ENCODE measurements around the gene KDM4C.

The KDM4C gene

DNA sequence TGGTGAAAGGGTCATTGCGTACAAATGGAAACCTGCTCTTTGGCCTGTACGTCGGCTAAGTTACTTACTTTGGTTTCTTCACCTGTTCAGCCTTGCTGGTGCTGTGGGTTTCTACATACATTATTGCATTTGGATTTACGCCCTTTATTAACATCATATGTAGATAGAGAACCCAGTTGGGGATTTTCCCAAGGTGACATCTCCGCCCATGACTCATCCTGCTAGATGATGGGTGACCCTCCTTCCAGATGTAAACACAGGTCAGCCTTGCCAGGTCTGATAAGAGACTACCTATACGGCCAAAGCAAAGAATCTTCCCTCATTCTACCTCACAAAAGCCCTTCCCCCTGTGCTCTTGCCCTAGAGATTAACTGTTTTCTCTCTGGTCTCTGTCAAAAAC lies 360.9 kb downstream of the KDM4C start:
- DNase-seq (no peak), ATAC-seq (ENCODE audit: insufficient read depth, low read depth) (no peak)
- Histone ChIP-seq H3K79me2 (ENCODE audit: insufficient read depth, low read length) (no peaks in the 10 kb centered on the region), H3K4me2 (ENCODE audit: insufficient read depth, low read length) (no peak overlapping the region), H3K9me3 (ENCODE audit: insufficient read depth, low read length, severe bottlenecking) (no peaks in the 10 kb centered on the region), H3K4me3 (ENCODE audit: low read depth in 1 of 2, low read length in 2 of 2) (no peak overlapping the region), H4K20me1 (ENCODE audit: insufficient read depth, low read length) (no peaks in the 10 kb centered on the region), H3K36me3 (ENCODE audit: insufficient read depth, low read length) (no peaks in the 10 kb centered on the region; the same call in none of the 2 replicates), H3K4me1 (ENCODE audit: insufficient read depth, low read length) (no peaks in the 10 kb centered on the region), H3K27ac (ENCODE audit: low read length) (no peak overlapping the region), H3K27me3 (ENCODE audit: insufficient read depth, low read length, poor library complexity) (no peaks in the 10 kb centered on the region), H3K9ac (ENCODE audit: low read depth, low read length) (no peak overlapping the region), H2AFZ (ENCODE audit: low read depth, low read length) (no peak overlapping the region)
- TF ChIP-seq EZH2 (IDR thresholded peaks at IDR 0.05; ENCODE audit: borderline replicate concordance, low read depth, low read length, severe bottlenecking): no peak
- TF ChIP-seq, protein P1, sequence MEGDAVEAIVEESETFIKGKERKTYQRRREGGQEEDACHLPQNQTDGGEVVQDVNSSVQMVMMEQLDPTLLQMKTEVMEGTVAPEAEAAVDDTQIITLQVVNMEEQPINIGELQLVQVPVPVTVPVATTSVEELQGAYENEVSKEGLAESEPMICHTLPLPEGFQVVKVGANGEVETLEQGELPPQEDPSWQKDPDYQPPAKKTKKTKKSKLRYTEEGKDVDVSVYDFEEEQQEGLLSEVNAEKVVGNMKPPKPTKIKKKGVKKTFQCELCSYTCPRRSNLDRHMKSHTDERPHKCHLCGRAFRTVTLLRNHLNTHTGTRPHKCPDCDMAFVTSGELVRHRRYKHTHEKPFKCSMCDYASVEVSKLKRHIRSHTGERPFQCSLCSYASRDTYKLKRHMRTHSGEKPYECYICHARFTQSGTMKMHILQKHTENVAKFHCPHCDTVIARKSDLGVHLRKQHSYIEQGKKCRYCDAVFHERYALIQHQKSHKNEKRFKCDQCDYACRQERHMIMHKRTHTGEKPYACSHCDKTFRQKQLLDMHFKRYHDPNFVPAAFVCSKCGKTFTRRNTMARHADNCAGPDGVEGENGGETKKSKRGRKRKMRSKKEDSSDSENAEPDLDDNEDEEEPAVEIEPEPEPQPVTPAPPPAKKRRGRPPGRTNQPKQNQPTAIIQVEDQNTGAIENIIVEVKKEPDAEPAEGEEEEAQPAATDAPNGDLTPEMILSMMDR (IDR thresholded peaks at IDR 0.05; ENCODE audit: borderline replicate concordance, extremely low read depth, low read length, poor library complexity, severe bottlenecking): no peak

DNA sequence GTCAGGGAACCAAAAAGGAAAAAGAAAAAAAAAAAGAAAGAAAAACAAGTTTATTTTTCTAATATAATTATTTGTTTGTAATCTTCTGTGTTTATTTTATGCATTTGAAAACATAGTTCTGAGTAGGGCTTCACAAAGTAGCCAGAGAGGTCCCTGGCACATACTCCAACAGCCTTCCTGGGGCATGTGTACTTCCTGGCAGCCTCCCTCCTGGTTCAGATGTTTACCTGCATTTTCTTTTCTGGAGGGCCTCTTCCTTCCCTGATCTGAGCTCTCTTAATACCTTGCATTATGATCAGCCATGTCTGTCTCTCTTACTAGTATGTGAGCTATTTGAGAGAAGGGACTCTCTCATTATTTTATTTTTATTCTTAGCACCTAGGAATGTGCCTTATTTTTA lies 361.8 kb downstream of the KDM4C start:
- Histone ChIP-seq H3K4me1 (ENCODE audit: insufficient read depth, low read length) (no peaks in the 10 kb centered on the region), H3K9me3 (ENCODE audit: insufficient read depth, low read length, severe bottlenecking) (no peaks in the 10 kb centered on the region), H3K4me3 (ENCODE audit: low read depth in 1 of 2, low read length in 2 of 2) (no peak overlapping the region), H2AFZ (ENCODE audit: low read depth, low read length) (no peak overlapping the region), H3K27ac (ENCODE audit: low read length) (no peak overlapping the region), H3K9ac (ENCODE audit: low read depth, low read length) (no peak overlapping the region), H3K79me2 (ENCODE audit: insufficient read depth, low read length) (no peaks in the 10 kb centered on the region), H4K20me1 (ENCODE audit: insufficient read depth, low read length) (no peaks in the 10 kb centered on the region), H3K27me3 (ENCODE audit: insufficient read depth, low read length, poor library complexity) (no peaks in the 10 kb centered on the region), H3K36me3 (ENCODE audit: insufficient read depth, low read length) (no peaks in the 10 kb centered on the region; the same call in none of the 2 replicates), H3K4me2 (ENCODE audit: insufficient read depth, low read length) (no peak overlapping the region)
- ATAC-seq (ENCODE audit: insufficient read depth, low read depth) (no peak), DNase-seq (no peak)
- no peak for TF ChIP-seq EZH2 (IDR thresholded peaks at IDR 0.05; ENCODE audit: borderline replicate concordance, low read depth, low read length, severe bottlenecking)
- TF ChIP-seq, protein P1 (IDR thresholded peaks at IDR 0.05; ENCODE audit: borderline replicate concordance, extremely low read depth, low read length, poor library complexity, severe bottlenecking): no peak

DNA sequence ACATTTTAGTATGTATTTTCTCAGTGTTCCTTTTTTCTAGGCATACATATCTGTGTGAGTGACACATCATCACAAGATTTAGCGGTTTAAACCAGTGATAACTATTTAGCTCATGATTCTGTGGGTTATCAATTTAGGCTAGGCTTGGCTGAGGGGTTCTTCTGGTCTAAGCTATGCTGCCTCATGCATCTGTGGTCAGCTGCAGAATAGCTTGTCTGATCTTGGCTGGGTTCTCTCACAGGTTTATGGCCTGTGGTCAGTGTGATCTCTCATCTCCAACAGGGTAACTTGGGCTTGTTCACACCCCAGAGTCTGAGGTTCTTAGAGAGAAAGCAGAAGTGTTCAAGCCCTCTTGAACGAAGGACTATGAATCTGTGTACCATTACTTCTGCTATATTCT lies 363.3 kb downstream of the KDM4C start:
- Histone ChIP-seq H3K36me3 (ENCODE audit: insufficient read depth, low read length) (no peaks in the 10 kb centered on the region; the same call in none of the 2 replicates), H2AFZ (ENCODE audit: low read depth, low read length) (no peak overlapping the region), H3K9me3 (ENCODE audit: insufficient read depth, low read length, severe bottlenecking) (no peaks in the 10 kb centered on the region), H3K4me1 (ENCODE audit: insufficient read depth, low read length) (no peaks in the 10 kb centered on the region), H3K4me2 (ENCODE audit: insufficient read depth, low read length) (no peak overlapping the region), H3K27me3 (ENCODE audit: insufficient read depth, low read length, poor library complexity) (no peaks in the 10 kb centered on the region), H3K27ac (ENCODE audit: low read length) (no peak overlapping the region), H3K4me3 (ENCODE audit: low read depth in 1 of 2, low read length in 2 of 2) (no peak overlapping the region), H3K9ac (ENCODE audit: low read depth, low read length) (no peak overlapping the region), H3K79me2 (ENCODE audit: insufficient read depth, low read length) (no peaks in the 10 kb centered on the region), H4K20me1 (ENCODE audit: insufficient read depth, low read length) (no peaks in the 10 kb centered on the region)
- TF ChIP-seq, protein P1 (IDR thresholded peaks at IDR 0.05; ENCODE audit: borderline replicate concordance, extremely low read depth, low read length, poor library complexity, severe bottlenecking): no peak
- TF ChIP-seq EZH2 (IDR thresholded peaks at IDR 0.05; ENCODE audit: borderline replicate concordance, low read depth, low read length, severe bottlenecking): no peak
- no peak for ATAC-seq (ENCODE audit: insufficient read depth, low read depth)
- DNase-seq: no peak

DNA sequence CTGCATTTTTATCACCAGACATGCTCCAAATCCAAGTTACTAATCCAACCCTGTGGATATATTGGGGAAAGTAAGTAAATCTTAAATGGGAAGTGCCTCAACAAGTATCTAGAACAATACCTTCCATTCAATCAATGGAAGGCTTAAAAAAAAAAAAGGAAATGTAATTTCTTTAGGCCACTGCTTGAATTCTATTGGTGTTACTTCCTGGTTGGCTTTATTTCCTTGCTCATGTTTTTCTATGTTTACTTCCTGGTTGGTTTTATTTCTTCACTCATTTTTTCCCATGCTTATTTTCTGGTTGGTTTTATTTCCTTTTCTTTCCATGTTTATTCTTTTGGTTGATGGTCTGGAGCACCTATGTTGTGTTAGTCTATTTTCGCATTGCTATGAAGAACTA lies 363.9 kb downstream of the KDM4C start:
- ATAC-seq (ENCODE audit: insufficient read depth, low read depth): no peak
- Histone ChIP-seq H3K36me3 (ENCODE audit: insufficient read depth, low read length) (no peaks in the 10 kb centered on the region; the same call in none of the 2 replicates), H3K4me3 (ENCODE audit: low read depth in 1 of 2, low read length in 2 of 2) (no peak overlapping the region), H3K4me1 (ENCODE audit: insufficient read depth, low read length) (no peaks in the 10 kb centered on the region), H3K4me2 (ENCODE audit: insufficient read depth, low read length) (no peak overlapping the region), H3K9me3 (ENCODE audit: insufficient read depth, low read length, severe bottlenecking) (no peaks in the 10 kb centered on the region), H3K79me2 (ENCODE audit: insufficient read depth, low read length) (no peaks in the 10 kb centered on the region), H2AFZ (ENCODE audit: low read depth, low read length) (no peak overlapping the region), H4K20me1 (ENCODE audit: insufficient read depth, low read length) (no peaks in the 10 kb centered on the region), H3K27ac (ENCODE audit: low read length) (no peak overlapping the region), H3K27me3 (ENCODE audit: insufficient read depth, low read length, poor library complexity) (no peaks in the 10 kb centered on the region), H3K9ac (ENCODE audit: low read depth, low read length) (no peak overlapping the region)
- no peak for DNase-seq
- TF ChIP-seq, protein P1 (IDR thresholded peaks at IDR 0.05; ENCODE audit: borderline replicate concordance, extremely low read depth, low read length, poor library complexity, severe bottlenecking): no peak
- no peak for TF ChIP-seq EZH2 (IDR thresholded peaks at IDR 0.05; ENCODE audit: borderline replicate concordance, low read depth, low read length, severe bottlenecking)

Measured in DND-41 (cell line).